Anterior cingulate cortex (tissue), 58 donors: ENCODE measurements around the gene COL18A1.

Experiments
- DNase-seq, 58 donors: peaks; one replicate each; lab custom pipeline; 2025; lab: John Stamatoyannopoulos, UW

Gene COL18A1

GRCh38 chr21:45485686-45486442, 80.9 kb downstream of the COL18A1 start:
- no peak for DNase-seq

DNA sequence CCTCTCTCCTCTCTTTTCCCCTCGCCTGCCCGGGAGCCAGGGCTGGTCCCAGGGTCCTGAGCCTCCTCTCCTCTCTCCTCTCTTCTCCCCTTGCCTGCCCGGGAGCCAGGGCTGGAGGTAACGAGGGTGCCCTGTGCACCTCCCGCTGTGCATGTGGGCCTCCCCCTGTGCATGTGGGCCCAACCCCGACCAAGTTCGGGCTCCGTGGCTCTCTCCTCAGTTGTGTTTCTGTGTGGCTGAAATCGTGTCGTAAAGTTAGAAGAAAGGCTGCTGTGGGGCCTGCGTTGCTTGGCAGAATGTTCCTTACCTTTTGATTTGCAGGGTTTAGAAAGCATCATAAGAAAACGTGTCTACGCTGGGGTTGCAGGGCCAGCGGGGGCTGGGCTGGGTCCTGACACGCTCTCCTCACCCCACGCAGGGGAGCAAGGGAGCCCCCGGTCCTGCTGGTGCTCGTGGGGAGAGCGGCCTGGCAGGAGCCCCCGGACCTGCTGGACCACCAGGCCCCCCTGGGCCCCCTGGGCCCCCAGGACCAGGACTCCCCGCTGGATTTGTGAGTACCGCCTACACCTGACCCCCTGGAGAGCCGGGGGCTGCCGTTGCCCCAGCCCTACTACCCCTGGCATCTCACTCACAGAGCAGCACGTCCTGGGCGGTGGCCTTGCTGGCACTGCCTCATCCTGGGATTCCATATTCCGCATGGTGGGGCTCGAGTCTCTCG, 81.6 kb downstream of the COL18A1 start:
- DNase-seq = no peak

- DNase-seq = no peak
Measured at GRCh38 chr21:45487161-45487806, 82.3 kb downstream of the COL18A1 start.

DNA sequence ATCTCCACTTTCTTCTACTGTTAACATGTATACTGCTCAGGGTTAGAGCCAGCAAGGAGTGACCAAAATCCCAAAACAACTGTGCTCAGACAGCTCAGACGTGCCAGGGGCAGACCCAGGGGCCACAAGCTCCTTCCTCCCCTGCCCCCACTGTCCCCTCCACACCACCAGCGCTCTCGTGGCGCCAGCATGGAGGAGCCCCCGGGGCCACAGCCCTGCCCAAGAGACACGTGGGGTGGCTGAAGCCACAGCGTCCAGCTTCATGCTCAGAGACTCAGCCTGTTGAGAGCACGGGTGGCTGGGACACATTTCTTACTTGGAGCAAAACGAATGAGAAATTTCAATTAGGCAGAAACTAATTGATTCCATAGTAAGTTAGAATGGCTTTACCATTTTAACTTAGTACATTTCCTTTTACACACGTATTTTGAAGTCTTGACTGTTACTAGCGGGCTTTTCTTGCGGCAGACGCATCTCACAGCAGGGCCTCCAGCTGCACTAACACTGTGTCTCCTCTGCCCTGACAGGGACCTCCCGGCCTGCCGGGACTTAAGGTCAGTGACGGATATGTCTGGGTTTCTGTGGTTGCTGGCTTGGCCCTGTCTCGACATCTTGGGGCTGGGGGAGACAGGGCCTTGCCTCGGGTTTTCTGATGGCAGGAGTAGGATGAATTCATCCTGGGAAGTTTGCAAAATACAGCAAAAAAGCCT, 83.1 kb downstream of the COL18A1 start:
- DNase-seq = no peak

DNA sequence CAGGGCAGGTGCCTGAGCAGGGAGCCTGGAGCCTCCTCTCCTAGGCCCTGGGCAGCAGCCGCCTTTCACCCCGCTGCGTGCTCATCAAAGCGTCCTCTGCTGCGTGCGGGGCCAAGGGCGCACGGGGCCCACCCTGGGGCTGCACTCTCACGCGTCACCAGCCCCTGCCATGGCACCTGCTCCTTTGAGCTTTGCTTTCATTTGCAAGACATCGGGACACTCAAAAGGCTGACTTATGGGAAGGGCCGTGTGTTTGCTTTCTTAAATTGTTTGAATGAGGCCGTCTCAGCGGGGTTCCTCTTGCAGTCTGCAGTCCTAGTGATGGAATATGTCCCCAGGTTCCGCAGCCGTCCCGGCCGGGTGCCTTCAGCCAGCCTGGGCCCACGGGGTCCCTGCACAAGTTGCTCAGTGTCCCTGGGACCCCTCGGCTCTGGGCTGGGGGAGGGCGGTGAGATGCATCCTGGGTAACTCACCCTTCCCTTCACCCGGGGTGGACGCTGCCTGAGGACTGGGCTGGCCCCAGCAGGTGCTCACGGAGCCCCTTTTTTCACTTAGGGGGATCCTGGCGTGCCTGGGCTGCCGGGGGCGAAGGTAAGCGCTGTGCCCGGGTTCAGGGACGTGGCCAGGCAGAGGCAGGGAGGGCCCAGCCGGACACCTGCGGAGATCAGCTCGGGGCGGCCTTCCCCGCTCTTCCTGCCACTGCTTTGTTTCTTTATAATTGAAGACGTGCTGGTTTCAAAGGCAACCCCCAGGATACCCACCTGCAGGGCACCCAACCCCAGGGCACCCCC, 84.2 kb downstream of the COL18A1 start:
- no peak for DNase-seq

DNA sequence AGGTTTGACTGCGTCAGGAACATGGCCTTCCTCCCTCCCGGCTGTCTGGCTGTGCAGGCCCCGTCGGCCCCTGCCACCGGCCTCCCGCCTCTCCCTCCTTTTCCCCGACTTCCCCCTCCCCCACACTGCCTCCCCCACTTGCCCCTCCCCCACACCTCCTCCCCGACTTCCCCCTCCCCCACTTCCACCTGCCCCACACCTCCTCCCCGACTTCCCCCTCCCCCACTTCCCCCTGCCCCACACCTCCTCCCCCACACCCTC, 84.7 kb downstream of the COL18A1 start:
- no peak for DNase-seq

- DNase-seq = no peak
Measured at GRCh38 chr21:45490049-45490731, 85.2 kb downstream of the COL18A1 start.

GRCh38 chr21:45491056-45491455, 86.1 kb downstream of the COL18A1 start:
- DNase-seq = no peak

DNA sequence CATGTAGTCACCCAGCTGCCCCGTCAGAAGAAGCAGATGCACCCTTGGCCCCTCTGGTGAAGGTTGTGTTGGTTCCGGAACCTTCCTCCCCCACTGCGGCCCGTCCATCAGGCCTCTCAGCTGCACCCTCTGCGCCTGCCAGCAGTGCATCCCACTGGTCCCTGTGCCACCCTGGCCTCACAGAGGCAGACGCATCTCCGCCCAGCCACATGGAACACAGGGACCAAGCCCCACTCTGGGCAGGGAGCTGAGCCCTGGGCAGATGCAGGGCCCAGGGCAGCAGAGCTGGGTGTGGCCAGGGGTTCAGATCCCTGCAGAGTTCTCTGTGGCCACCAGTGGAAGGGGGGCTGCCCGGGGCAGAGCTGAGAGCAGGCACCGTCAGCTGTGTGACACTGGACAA, 86.7 kb downstream of the COL18A1 start:
- no peak for DNase-seq

GRCh38 chr21:45492765-45493164, 87.8 kb downstream of the COL18A1 start:
- no peak for DNase-seq

DNA sequence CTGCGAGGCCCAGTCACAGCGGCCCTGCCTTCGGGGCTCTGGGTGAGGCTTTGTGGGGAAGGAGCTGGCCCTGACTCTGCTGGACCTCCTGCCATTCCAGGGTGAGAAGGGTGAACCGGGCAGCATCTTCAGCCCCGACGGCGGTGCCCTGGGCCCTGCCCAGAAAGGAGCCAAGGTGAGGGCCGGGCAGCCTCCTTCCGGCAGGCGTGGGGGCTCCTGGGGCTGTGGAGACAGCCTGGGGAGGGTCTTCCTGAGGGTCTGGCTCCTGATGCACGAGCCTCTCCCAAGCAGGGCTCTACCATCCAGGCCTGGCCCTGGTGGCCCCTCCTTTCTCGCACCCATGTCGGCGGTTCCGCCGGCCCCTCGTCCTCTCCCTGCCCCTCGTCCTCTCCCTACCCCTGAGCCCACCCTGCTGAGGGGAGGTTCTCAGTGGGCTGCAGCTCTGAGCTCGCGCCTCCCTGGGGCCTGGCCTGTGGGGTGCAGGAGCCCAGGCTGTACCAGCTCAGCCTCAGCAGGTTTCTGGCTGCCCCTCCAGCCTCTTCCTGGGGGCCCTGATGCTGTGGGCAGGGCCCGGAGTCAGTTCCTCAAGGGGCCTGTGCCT, 88.5 kb downstream of the COL18A1 start:
- DNase-seq = no peak

DNA sequence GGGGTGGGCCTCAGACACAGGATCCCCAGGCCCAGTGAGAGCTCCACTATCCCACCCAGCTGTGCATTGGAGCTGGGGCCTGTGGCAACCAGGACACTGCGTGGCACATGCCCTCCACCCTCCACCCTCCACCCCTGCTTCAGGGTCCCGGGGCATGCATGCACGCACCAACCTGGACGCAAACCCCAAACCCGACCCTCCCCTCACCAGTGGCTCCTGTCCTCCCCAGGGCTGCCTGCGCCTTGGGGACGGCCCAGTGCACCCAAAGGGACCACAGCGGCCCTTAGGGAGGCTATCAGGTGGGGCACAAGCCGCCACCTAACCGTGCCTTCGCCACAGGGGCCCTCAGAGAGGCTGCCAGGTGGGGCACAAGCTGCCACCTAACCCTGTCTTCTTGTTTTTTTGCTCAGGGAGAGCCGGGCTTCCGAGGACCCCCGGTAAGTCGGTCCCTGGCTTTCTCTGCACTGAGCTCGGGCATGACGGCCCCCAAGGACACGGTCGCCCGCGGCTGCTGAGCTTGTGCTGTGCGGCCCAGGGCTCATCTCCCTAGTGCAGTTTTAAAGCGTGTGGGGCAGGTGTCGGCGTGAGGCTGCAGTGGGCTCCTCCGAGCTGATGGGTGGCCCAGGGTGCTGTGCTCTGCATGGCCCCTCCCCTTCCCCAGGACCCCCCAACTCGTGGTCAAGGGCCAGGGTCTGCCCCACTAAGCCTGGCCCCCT, 89.3 kb downstream of the COL18A1 start:
- no peak for DNase-seq

DNA sequence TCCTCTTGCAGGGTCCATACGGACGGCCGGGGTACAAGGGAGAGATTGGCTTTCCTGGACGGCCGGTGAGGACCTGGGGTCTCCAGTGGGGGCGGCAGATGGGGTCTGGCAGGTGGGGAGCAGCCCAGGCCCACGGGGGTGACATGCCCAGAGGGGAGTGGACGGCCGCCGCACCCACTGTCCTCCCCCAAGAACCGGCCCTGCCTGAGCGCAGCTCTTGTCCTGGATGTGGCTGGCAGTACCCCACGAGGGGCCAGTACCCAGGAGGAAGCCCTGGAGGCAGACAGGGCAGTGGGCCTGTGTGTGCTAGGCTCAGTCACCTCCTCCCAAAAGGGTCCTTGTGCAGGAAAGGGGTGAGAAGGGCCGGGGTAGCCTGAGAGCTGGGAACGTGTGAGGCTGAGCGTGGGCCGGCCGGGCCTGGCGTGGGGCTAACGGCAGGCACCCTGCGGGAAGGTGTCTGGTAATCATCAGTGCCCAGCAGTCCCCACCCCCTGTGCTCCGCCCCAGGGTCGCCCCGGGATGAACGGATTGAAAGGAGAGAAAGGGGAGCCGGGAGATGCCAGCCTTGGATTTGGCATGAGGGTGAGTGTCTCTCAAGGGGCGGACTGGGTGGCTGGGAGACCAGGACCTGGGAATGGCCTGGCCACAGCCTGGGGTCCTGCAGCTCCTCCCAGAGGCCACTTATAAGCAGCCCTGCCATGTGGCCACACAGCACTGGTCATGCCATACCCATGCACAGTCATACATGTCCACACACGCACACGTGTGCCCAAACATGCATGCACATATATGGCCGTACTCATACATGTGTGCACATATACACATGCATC, 90.1 kb downstream of the COL18A1 start:
- DNase-seq = no peak

DNA sequence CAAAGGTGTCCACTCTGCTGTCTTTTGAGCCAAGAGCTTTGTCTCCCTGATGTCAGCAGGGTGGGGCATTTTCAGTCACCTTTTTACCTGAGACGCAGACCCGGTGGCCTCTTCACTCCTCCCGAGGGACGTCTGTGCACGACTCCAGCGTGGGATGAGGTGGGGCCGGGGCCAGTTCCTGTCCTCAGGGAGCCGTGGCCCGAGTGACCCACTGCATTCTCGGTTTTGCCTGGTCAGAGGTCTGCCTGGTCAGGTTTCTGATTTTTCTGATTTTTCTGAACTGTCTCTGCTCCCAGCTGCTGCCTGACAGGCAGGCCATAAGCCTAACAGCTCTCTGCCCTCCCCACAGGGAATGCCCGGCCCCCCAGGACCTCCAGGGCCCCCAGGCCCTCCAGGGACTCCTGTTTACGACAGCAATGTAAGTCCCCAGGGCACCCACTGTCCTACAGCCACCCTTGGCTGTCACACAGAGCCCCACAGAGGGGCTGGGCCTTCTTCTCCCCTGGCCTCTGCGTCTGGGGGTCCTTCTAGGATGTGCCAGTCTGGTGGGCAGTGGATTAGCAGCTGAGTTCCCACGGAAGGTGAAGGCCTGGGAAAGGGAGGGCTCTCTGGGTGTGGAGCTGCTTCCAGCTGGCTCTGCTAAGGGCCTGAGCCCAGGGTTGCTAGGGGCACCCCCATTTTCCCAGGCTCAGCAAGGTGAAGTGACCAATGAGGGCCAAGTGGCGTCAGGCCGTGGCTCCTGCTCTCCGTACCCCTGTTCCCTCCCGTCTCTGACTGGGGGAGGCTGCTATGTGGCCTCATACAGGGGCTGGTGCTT, 91.4 kb downstream of the COL18A1 start:
- DNase-seq = no peak

- DNase-seq = no peak
Measured at GRCh38 chr21:45496968-45497845, 92.2 kb downstream of the COL18A1 start.
